HepG2 (cell line): Measurements from ENCODE around the gene NIBAN1. TPM values are rescaled to one million over a fixed set of nuclear protein-coding genes. Genes with fewer than 3 reads are reported as not detected.

ENCODE experiments used
- CREBL2 ChIP-seq: sonication (generic); formaldehyde crosslinking; IDR thresholded peaks from 2 replicates; pipeline ENCODE4 v1.8.1; 2023; ENCODE audit warnings: missing genetic modification reagents, mild to moderate bottlenecking, borderline replicate concordance
- FOXP1 ChIP-seq, 2 experiments: fragments of 450-650 bp in 1 of 2; IDR thresholded peaks; 2 replicates each; pipeline ENCODE4 v1.6.1; 2017 to 2018; ENCODE audit warnings: antibody characterized with exemption in 1 of 2
- KLF15 ChIP-seq: sonication (generic); formaldehyde crosslinking; IDR thresholded peaks from 2 replicates; pipeline ENCODE4 v1.8.1; 2023; ENCODE audit warnings: borderline replicate concordance, mild to moderate bottlenecking, inconsistent platforms, missing genetic modification reagents, mixed read lengths
- KLF16 ChIP-seq, 2 experiments: sonication (generic) in 1 of 2; formaldehyde crosslinking in 1 of 2; IDR thresholded peaks; 2 replicates each; pipeline versions ENCODE4 v1.6.1 to v1.8.0; 2016 to 2023; ENCODE audit warnings: missing genetic modification reagents in 2 of 2, missing compliant biosample characterization in 1 of 2
- NCOA2 ChIP-seq: sonication (generic); formaldehyde crosslinking; IDR thresholded peaks from 2 replicates; pipeline ENCODE4 v1.8.0; 2022; ENCODE audit warnings: inconsistent platforms
- PCBP1 ChIP-seq: fragments of 200-400 bp; formaldehyde crosslinking; IDR thresholded peaks from 2 replicates; pipeline ENCODE4 v1.6.1; 2017; ENCODE audit warnings: mild to moderate bottlenecking, low read depth, low read length, borderline replicate concordance
- XRCC5 ChIP-seq: fragments of 200-400 bp; formaldehyde crosslinking; optimal IDR thresholded peaks from 2 replicates; pipeline ENCODE3; 2017; ENCODE audit warnings: mild to moderate bottlenecking, low read length
- ZFP36L1 ChIP-seq: sonication (generic); formaldehyde crosslinking; IDR thresholded peaks from 2 replicates; pipeline ENCODE4 v1.8.0; 2022; ENCODE audit warnings: mild to moderate bottlenecking, missing genetic modification reagents, moderate library complexity
- ZFYVE20 ChIP-seq: sonication (generic); formaldehyde crosslinking; IDR thresholded peaks from 2 replicates; pipeline ENCODE4 v1.8.0; 2023; ENCODE audit warnings: low read depth, mild to moderate bottlenecking, moderate library complexity, missing genetic modification reagents, borderline replicate concordance
- ZNF543 ChIP-seq: sonication (generic); formaldehyde crosslinking; IDR thresholded peaks from 2 replicates; pipeline ENCODE4 v1.4.0; 2020; ENCODE audit warnings: mild to moderate bottlenecking, missing genetic modification reagents
- ZNF549 ChIP-seq: sonication (generic); formaldehyde crosslinking; IDR thresholded peaks from 2 replicates; pipeline ENCODE4 v1.5.0; 2020; ENCODE audit warnings: missing genetic modification reagents
- ZNF562 ChIP-seq: sonication (generic); formaldehyde crosslinking; IDR thresholded peaks from 2 replicates; pipeline ENCODE4 v1.8.0; 2022; ENCODE audit warnings: missing genetic modification reagents, borderline replicate concordance
- ZNF609 ChIP-seq: sonication (generic); formaldehyde crosslinking; IDR thresholded peaks from 2 replicates; pipeline ENCODE4 v1.4.0; 2020; ENCODE audit warnings: mild to moderate bottlenecking, missing genetic modification reagents, borderline replicate concordance
- polyA plus RNA-seq, 8 experiments: library from polyadenylated mRNA; depleted of rRNA in 3 of 8; stranded (reverse) in 7 of 8; unstranded in 1 of 8; fragments of >200 nt; fragmentation: Illumina TruSeq in 4 of 8; extraction: Trizol in 4 of 8; gene quantifications; 2 replicates each; pipeline versions ENCODE4 v1.2.1 to v1.2.3, GENCODE V29; 2011 to 2016; ENCODE audit warnings: low read depth in 4 of 8, missing spikeins in 1 of 8, mixed read lengths in 1 of 8; ENCODE audit not compliant: insufficient read depth in 1 of 8
- total RNA-seq, 5 experiments: library from RNA; depleted of rRNA; stranded (reverse); fragments of >200 nt; fragmentation: Illumina TruSeq; extraction: Trizol; gene quantifications; 2 replicates each; pipeline ENCODE4 v1.2.3, GENCODE V29; 2016; ENCODE audit warnings: low read depth in 1 of 5
- TF ChIP-seq, protein P1 (sequence below): sonication (generic); formaldehyde crosslinking; IDR thresholded peaks from 2 replicates; pipeline ENCODE4 v1.5.1; 2020; ENCODE audit warnings: missing genetic modification reagents, mild to moderate bottlenecking, borderline replicate concordance
- TF ChIP-seq, protein P2 (sequence below): IDR thresholded peaks from 2 replicates; pipeline ENCODE4 v1.4.0; 2020; ENCODE audit warnings: mild to moderate bottlenecking, missing genetic modification reagents
- TF ChIP-seq, protein P3 (sequence below): IDR thresholded peaks from 2 replicates; pipeline ENCODE4 v1.6.1; 2016; ENCODE audit warnings: mild to moderate bottlenecking

NIBAN1 gene
- total and polyA plus RNA-seq, 2 of the 13 experiments (the other 11 are each of a cell fraction or from before 2014, with no cell fraction given), result not detected

DNA sequence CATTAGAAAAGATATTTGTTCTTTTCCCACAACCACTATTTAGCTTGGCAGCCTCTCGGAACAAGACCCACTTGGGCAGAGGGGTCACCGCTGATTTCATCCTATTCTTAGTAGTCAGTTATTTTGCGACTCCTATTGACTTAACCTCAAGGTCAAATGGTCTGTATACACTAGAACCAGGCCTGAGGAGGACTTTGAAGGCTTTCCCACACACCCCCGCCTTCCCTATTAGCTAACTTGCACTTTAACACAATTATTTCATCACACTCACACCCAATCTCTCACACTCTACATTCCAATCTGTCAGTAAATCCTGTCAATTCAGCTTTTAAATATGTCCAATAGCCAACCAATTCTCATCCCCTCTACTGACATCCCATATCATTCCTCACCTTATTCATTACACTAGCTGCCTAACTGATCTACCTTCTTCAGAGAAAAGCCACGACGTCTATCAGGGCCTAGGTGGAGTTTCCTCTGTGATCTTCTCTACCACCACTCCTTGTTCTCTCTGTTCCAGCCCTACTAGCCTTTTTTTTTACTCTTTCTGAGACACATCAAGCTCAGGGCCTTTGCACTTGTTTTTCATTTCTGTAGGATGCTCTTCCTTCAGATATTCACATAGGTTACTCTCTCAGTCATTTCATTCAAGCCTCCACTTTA, 1.0 kb upstream of the NIBAN1 start (continued):
- TF ChIP-seq ZFP36L1 (CRISPR knock-in tag) (no peak), NCOA2 (CRISPR knock-in tag) (0 out of 2 replicates have a peak, but pooled peaks have one; percentile 11), PCBP1 (no peak), ZNF543 (no peak), ZFYVE20 (CRISPR knock-in tag) (no peak), KLF15 (CRISPR knock-in tag) (no peak), XRCC5 (no peak), FOXP1 (IDR thresholded peaks at IDR 0.05) (no peak), FOXP1 (CRISPR knock-in tag; IDR thresholded peaks at IDR 0.05) (peak; percentile 19; the same call in 1 of the 2 replicates), CREBL2 (CRISPR knock-in tag) (no peak), KLF16 (CRISPR knock-in tag; IDR thresholded peaks at IDR 0.05) (no peak), ZNF549 (CRISPR knock-in tag) (no peak), ZNF562 (CRISPR knock-in tag) (no peak), ZNF609 (CRISPR knock-in tag) (no peak)
- TF ChIP-seq, protein P1, sequence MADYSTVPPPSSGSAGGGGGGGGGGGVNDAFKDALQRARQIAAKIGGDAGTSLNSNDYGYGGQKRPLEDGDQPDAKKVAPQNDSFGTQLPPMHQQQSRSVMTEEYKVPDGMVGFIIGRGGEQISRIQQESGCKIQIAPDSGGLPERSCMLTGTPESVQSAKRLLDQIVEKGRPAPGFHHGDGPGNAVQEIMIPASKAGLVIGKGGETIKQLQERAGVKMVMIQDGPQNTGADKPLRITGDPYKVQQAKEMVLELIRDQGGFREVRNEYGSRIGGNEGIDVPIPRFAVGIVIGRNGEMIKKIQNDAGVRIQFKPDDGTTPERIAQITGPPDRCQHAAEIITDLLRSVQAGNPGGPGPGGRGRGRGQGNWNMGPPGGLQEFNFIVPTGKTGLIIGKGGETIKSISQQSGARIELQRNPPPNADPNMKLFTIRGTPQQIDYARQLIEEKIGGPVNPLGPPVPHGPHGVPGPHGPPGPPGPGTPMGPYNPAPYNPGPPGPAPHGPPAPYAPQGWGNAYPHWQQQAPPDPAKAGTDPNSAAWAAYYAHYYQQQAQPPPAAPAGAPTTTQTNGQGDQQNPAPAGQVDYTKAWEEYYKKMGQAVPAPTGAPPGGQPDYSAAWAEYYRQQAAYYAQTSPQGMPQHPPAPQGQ, result no peak
- TF ChIP-seq, protein P2, sequence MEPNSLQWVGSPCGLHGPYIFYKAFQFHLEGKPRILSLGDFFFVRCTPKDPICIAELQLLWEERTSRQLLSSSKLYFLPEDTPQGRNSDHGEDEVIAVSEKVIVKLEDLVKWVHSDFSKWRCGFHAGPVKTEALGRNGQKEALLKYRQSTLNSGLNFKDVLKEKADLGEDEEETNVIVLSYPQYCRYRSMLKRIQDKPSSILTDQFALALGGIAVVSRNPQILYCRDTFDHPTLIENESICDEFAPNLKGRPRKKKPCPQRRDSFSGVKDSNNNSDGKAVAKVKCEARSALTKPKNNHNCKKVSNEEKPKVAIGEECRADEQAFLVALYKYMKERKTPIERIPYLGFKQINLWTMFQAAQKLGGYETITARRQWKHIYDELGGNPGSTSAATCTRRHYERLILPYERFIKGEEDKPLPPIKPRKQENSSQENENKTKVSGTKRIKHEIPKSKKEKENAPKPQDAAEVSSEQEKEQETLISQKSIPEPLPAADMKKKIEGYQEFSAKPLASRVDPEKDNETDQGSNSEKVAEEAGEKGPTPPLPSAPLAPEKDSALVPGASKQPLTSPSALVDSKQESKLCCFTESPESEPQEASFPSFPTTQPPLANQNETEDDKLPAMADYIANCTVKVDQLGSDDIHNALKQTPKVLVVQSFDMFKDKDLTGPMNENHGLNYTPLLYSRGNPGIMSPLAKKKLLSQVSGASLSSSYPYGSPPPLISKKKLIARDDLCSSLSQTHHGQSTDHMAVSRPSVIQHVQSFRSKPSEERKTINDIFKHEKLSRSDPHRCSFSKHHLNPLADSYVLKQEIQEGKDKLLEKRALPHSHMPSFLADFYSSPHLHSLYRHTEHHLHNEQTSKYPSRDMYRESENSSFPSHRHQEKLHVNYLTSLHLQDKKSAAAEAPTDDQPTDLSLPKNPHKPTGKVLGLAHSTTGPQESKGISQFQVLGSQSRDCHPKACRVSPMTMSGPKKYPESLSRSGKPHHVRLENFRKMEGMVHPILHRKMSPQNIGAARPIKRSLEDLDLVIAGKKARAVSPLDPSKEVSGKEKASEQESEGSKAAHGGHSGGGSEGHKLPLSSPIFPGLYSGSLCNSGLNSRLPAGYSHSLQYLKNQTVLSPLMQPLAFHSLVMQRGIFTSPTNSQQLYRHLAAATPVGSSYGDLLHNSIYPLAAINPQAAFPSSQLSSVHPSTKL (CRISPR knock-in tag), result peak; percentile 63
- TF ChIP-seq, protein P3, sequence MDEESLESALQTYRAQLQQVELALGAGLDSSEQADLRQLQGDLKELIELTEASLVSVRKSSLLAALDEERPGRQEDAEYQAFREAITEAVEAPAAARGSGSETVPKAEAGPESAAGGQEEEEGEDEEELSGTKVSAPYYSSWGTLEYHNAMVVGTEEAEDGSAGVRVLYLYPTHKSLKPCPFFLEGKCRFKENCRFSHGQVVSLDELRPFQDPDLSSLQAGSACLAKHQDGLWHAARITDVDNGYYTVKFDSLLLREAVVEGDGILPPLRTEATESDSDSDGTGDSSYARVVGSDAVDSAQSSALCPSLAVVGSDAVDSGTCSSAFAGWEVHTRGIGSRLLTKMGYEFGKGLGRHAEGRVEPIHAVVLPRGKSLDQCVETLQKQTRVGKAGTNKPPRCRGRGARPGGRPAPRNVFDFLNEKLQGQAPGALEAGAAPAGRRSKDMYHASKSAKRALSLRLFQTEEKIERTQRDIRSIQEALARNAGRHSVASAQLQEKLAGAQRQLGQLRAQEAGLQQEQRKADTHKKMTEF (CRISPR knock-in tag), result no peak
